Suprapubic skin (tissue), 4 donors: Measurements from ENCODE around the gene CHRM3. TPM values are rescaled to one million over a fixed set of nuclear protein-coding genes. Genes with fewer than 3 reads are reported as not detected.

ENCODE experiments used
- DNase-seq, 2 donors: peaks; one replicate each; pipeline ENCODE4 v3.0.0-alpha.2; 2019; ENCODE audit warnings: low spot score in 2 of 2
- H3K27ac ChIP-seq: fragments of 200-600 bp; sonication (generic); one replicate; pipeline ENCODE4 v1.5.1; 2019
- H3K27me3 ChIP-seq: fragments of 200-600 bp; sonication (generic); one replicate; pipeline ENCODE4 v1.5.1; 2019
- H3K36me3 ChIP-seq: fragments of 200-600 bp; sonication (generic); one replicate; pipeline ENCODE4 v1.5.1; 2019
- H3K4me1 ChIP-seq: fragments of 200-600 bp; sonication (generic); one replicate; pipeline ENCODE4 v1.5.1; 2019
- H3K4me3 ChIP-seq: fragments of 200-600 bp; sonication (generic); one replicate; pipeline ENCODE4 v1.5.1; 2019; ENCODE audit warnings: mild to moderate bottlenecking
- H3K9me3 ChIP-seq: fragments of 200-600 bp; sonication (generic); one replicate; pipeline ENCODE4 v1.5.1; 2019
- CTCF ChIP-seq, 2 donors: fragments of 200-600 bp in 1 of 2; fragments of 450-650 bp in 1 of 2; sonication (generic) in 1 of 2; IDR thresholded peaks; one replicate each; pipeline ENCODE4 v1.5.1; 2016 to 2019; ENCODE audit warnings: antibody characterized with exemption in 2 of 2, mild to moderate bottlenecking in 1 of 2, moderate library complexity in 1 of 2
- EP300 ChIP-seq: sonication (generic); formaldehyde crosslinking; IDR thresholded peaks from one replicate; pipeline ENCODE4 v1.6.1; 2017; ENCODE audit warnings: antibody characterized with exemption
- POLR2A ChIP-seq, 2 donors: fragments of 450-650 bp; IDR thresholded peaks; one replicate each; pipeline ENCODE4 v1.6.1; 2017; ENCODE audit warnings: antibody characterized with exemption in 2 of 2, mild to moderate bottlenecking in 2 of 2, moderate library complexity in 2 of 2
- POLR2AphosphoS5 ChIP-seq, 3 donors: sonication (generic); formaldehyde crosslinking; IDR thresholded peaks; one replicate each; pipeline ENCODE4 v1.6.1; 2017; ENCODE audit warnings: antibody characterized with exemption in 3 of 3
- WGBS: methylation state at CpG from one replicate; pipeline ENCODE4 v1.1.5; 2018; 5-methylcytosine and 5-hydroxymethylcytosine counted together
- total RNA-seq, 4 donors: library from RNA; depleted of rRNA; stranded (reverse); fragments of >200 nt; gene quantifications; one replicate each; pipeline ENCODE4 v1.1.0, GENCODE V29; 2016

Gene CHRM3
- total RNA-seq, 4 donors from 2014 or later: 3.7 to 15.8 (median 9.2) TPM

GRCh38 chr1:239421811-239422210 is 35.4 kb downstream of the CHRM3 start:
- DNase-seq: no peak
- TF ChIP-seq POLR2A (IDR thresholded peaks at IDR 0.05): no peak
- TF ChIP-seq POLR2AphosphoS5 (IDR thresholded peaks at IDR 0.05): no peak
- TF ChIP-seq EP300: no peak
- no peak for TF ChIP-seq CTCF (IDR thresholded peaks at IDR 0.05)
- H3K4me1 ChIP-seq: no peaks in the 10 kb centered on the region
- no peaks in the 10 kb centered on the region for H3K27me3 ChIP-seq
- H3K36me3 ChIP-seq: no peaks in the 10 kb centered on the region
- no peaks in the 10 kb centered on the region for H3K9me3 ChIP-seq
- WGBS: 43% methylated on average over 2 of the region's 2 CpGs
- no peak overlapping the region for H3K4me3 ChIP-seq
- no peak overlapping the region for H3K27ac ChIP-seq

GRCh38 chr1:239422818-239423217 is 36.5 kb downstream of the CHRM3 start:
- WGBS: 66% methylated on average over 3 of the region's 3 CpGs
- Histone ChIP-seq H3K36me3 (no peaks in the 10 kb centered on the region), H3K4me3 (no peak overlapping the region), H3K9me3 (no peaks in the 10 kb centered on the region), H3K4me1 (no peaks in the 10 kb centered on the region), H3K27ac (no peak overlapping the region), H3K27me3 (no peaks in the 10 kb centered on the region)
- TF ChIP-seq EP300 (no peak), CTCF (IDR thresholded peaks at IDR 0.05) (no peak)
- no peak for DNase-seq

GRCh38 chr1:239426821-239427475 is 40.6 kb downstream of the CHRM3 start:
- WGBS: 74% methylated on average over 4 of the region's 4 CpGs
- no peak for DNase-seq
- no peaks in the 10 kb centered on the region for H3K36me3 ChIP-seq
- H3K9me3 ChIP-seq: no peaks in the 10 kb centered on the region
- TF ChIP-seq CTCF (IDR thresholded peaks at IDR 0.05) (no peak), EP300 (no peak), POLR2AphosphoS5 (IDR thresholded peaks at IDR 0.05) (no peak), POLR2A (IDR thresholded peaks at IDR 0.05) (no peak)
- no peak overlapping the region for H3K4me3 ChIP-seq
- no peaks in the 10 kb centered on the region for H3K4me1 ChIP-seq
- no peaks in the 10 kb centered on the region for H3K27me3 ChIP-seq
- H3K27ac ChIP-seq: no peak overlapping the region

- no peaks in the 10 kb centered on the region for H3K27me3 ChIP-seq
- DNase-seq: no peak
- no peaks in the 10 kb centered on the region for H3K9me3 ChIP-seq
- whole genome bisulfite sequencing: 62% methylated on average over 3 of the region's 3 CpGs
- no peaks in the 10 kb centered on the region for H3K4me1 ChIP-seq
- H3K36me3 ChIP-seq: no peaks in the 10 kb centered on the region
- TF ChIP-seq CTCF (IDR thresholded peaks at IDR 0.05) (no peak), POLR2AphosphoS5 (IDR thresholded peaks at IDR 0.05) (no peak), EP300 (no peak), POLR2A (IDR thresholded peaks at IDR 0.05) (no peak)
- no peak overlapping the region for H3K27ac ChIP-seq
- H3K4me3 ChIP-seq: no peak overlapping the region
Measured at GRCh38 chr1:239427712-239428111, 41.3 kb downstream of the CHRM3 start.

- 65% methylated on average over 4 of the region's 4 CpGs for WGBS
- no peak for DNase-seq
- no peaks in the 10 kb centered on the region for H3K9me3 ChIP-seq
- no peaks in the 10 kb centered on the region for H3K27me3 ChIP-seq
- TF ChIP-seq EP300 (no peak), POLR2AphosphoS5 (IDR thresholded peaks at IDR 0.05) (no peak), POLR2A (IDR thresholded peaks at IDR 0.05) (no peak), CTCF (IDR thresholded peaks at IDR 0.05) (no peak)
- no peaks in the 10 kb centered on the region for H3K36me3 ChIP-seq
- H3K4me1 ChIP-seq: no peaks in the 10 kb centered on the region
- no peak overlapping the region for H3K27ac ChIP-seq
- H3K4me3 ChIP-seq: no peak overlapping the region
Measured at GRCh38 chr1:239428120-239428710, 41.8 kb downstream of the CHRM3 start.
